Mesodermal cell (in vitro differentiated cells): ENCODE data around the gene TMEM141.
"Not testable (repeated sequence)": the region's sequence is repeated elsewhere in the genome, so short reads cannot be mapped to it uniquely, and the experiment has no call there.

Source experiments
- H3K27ac ChIP-seq: 2 replicates; pipeline ENCODE4 v1.7.0; 2013; ENCODE audit warnings: mild to moderate bottlenecking, low read depth, low read length, moderate library complexity; ENCODE audit not compliant: severe bottlenecking
- H3K36me3 ChIP-seq: 2 replicates; pipeline ENCODE4 v1.7.1; 2013; ENCODE audit warnings: mild to moderate bottlenecking, low read length, moderate library complexity; ENCODE audit not compliant: control insufficient read depth, insufficient read depth
- H3K4me1 ChIP-seq: one replicate; pipeline ENCODE4 v1.7.1; 2013; ENCODE audit warnings: mild to moderate bottlenecking, low read length; ENCODE audit not compliant: insufficient read depth, control insufficient read depth, poor library complexity, severe bottlenecking
- H3K4me3 ChIP-seq: 2 replicates; pipeline ENCODE4 v1.7.0; 2013; ENCODE audit warnings: low read length, control low read depth, mild to moderate bottlenecking; ENCODE audit not compliant: insufficient read depth, poor library complexity, severe bottlenecking; ENCODE audit errors: extremely low read depth
- H3K9me3 ChIP-seq: 2 replicates; pipeline ENCODE4 v1.7.1; 2013; ENCODE audit warnings: mild to moderate bottlenecking, low read length, moderate library complexity; ENCODE audit not compliant: control insufficient read depth
- WGBS, 2 experiments: methylation state at CpG; one replicate each; pipeline ENCODE4 v1.1.5; 2013; ENCODE audit warnings: missing lambda C conversion rate in 2 of 2; ENCODE audit not compliant: insufficient coverage in 2 of 2; 5-methylcytosine and 5-hydroxymethylcytosine counted together

TMEM141 gene

GRCh38 chr9:136756836-136757235, 34.3 kb upstream of the TMEM141 start:
- no peak overlapping the region for H3K27ac ChIP-seq
- H3K9me3 ChIP-seq = peaks cover 5% of the 10 kb centered on the region
- H3K4me3 ChIP-seq = no peak overlapping the region
- no peaks in the 10 kb centered on the region for H3K36me3 ChIP-seq
- peaks cover 3% of the 10 kb centered on the region for H3K4me1 ChIP-seq
- 91 to 95% methylated on average over 18 of the region's 18 CpGs for WGBS, 2 experiments

DNA sequence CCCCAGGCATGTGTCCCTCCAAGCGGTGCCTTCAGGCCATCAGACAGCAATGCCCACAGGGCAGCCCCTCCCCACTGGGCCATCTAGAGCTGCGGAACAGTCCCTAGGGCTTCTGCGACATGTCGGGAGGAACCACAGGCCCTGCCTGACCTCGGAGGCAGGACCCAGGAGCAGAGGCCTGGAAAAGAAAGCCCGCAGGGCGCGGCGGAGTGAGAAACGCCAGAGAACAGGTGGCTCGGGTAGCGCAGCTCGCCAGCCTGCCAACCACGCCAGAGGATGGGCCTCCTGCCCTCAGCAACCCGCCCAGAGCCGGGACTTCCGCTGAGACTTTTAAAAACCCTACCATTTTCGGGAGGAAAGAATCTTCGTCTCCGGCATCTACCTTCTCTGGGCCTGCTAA, 33.8 kb upstream of the TMEM141 start:
- Histone ChIP-seq H3K36me3 (no peaks in the 10 kb centered on the region), H3K4me1 (peaks cover 3% of the 10 kb centered on the region), H3K27ac (no peak overlapping the region), H3K9me3 (peaks cover under 1% of the 10 kb centered on the region), H3K4me3 (no peak overlapping the region)
- 91 to 93% methylated on average over 20 of the region's 20 CpGs for WGBS, 2 experiments

DNA sequence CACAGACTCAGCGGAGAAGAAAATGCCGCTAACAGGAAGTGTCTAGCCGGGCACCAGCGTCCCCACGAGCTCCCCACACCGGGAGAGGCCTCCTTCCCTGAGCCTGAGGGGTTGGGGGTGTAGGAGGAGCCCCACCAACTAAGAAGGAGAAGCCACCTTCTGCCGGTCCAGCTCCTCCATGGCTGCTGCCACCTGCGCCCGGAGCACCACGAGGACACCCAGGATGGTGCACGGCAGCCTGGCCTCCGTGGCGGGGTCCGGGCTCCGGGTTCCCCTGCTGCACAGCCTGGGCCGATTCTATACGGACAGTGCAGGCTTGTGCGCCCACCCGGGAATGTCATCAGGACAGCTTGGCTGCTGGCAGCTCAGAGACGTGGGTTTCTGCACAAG, 33.4 kb upstream of the TMEM141 start:
- Histone ChIP-seq H3K27ac (no peak overlapping the region), H3K4me3 (no peak overlapping the region)
- 91 to 94% methylated on average over 17 to 19 of the region's 20 CpGs for WGBS, 2 experiments

GRCh38 chr9:136759001-136759400, 32.1 kb upstream of the TMEM141 start:
- no peaks in the 10 kb centered on the region for H3K9me3 ChIP-seq
- no peak overlapping the region for H3K4me3 ChIP-seq
- no peak overlapping the region for H3K27ac ChIP-seq
- H3K4me1 ChIP-seq = peaks cover 3% of the 10 kb centered on the region
- H3K36me3 ChIP-seq = no peaks in the 10 kb centered on the region
- 88 to 92% methylated on average over 7 to 9 of the region's 9 CpGs for WGBS, 2 experiments

More for the DNA sequence above, 33.4 kb upstream of the TMEM141 start:
- Histone ChIP-seq H3K4me1 (peaks cover 3% of the 10 kb centered on the region), H3K9me3 (no peaks in the 10 kb centered on the region), H3K36me3 (no peaks in the 10 kb centered on the region)

DNA sequence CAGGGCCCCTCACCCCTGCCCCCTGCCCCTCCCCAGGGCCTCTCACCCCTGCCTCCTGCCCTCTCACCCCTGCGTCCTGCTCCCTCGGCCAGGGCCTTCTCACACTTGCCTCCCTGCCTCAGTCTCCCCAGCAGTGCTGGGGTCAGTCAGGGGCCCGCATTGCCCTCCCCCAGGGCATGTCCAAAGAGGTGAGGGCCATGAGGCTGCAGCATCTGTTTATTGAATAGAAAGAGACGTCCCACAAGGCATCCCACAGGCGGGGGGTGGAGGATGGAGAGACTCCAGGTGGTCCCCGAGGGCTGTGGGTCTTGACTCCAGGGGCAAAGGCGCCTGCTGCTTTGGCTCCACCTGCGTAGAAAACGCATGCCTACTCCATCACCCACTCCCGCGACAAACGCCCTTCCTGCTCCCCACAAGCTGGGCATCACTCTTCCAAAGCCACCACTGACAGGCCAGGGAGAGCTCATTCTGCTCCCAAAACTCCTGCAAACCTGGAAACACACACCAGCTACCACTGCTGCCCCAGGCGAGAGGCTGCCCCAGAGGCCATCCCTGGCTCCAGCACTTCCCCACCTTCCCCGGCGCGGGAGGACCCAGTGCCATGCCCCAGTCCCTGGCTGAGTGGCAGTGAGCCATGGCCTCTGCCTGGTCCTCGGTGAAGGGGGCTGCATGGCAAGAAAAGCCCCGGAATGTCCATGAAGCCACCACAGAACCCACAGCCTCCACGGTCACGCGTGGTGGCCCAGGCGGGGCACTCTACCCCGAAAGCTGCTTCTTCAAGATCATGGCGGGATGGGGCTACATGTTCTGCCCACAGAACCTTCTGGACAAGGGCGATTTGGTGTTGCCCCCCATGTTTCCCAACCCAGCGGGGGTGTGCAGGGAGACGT, 31.5 kb upstream of the TMEM141 start:
- Histone ChIP-seq H3K36me3 (no peaks in the 10 kb centered on the region), H3K27ac (no peak overlapping the region), H3K9me3 (no peaks in the 10 kb centered on the region), H3K4me1 (peaks cover 6% of the 10 kb centered on the region), H3K4me3 (no peak overlapping the region)
- WGBS, 2 experiments = 93 to 94% methylated on average over 24 of the region's 27 CpGs

- no peaks in the 10 kb centered on the region for H3K9me3 ChIP-seq
- H3K4me1 ChIP-seq = peaks cover 12% of the 10 kb centered on the region
- H3K36me3 ChIP-seq = no peaks in the 10 kb centered on the region
- 90 to 91% methylated on average over 19 to 23 of the region's 25 CpGs for WGBS, 2 experiments
- H3K4me3 ChIP-seq = no peak overlapping the region
- H3K27ac ChIP-seq = no peak overlapping the region
Observed at GRCh38 chr9:136760424-136760823, 30.7 kb upstream of the TMEM141 start.

GRCh38 chr9:136760834-136761544, 30.2 kb upstream of the TMEM141 start:
- not testable (repeated sequence) for H3K4me3 ChIP-seq, H3K27ac ChIP-seq, H3K36me3 ChIP-seq, H3K9me3 ChIP-seq
- peaks cover 12% of the 10 kb centered on the region for H3K4me1 ChIP-seq
- WGBS, 2 experiments = 75 to 77% methylated on average over 19 to 21 of the region's 22 CpGs

- Histone ChIP-seq H3K4me1 (peaks cover 12% of the 10 kb centered on the region), H3K9me3 (no peaks in the 10 kb centered on the region), H3K4me3 (no peak overlapping the region), H3K36me3 (no peaks in the 10 kb centered on the region), H3K27ac (no peak overlapping the region)
- WGBS, 2 experiments = 90 to 93% methylated on average over 11 to 13 of the region's 13 CpGs
Observed at GRCh38 chr9:136761545-136761981, 29.6 kb upstream of the TMEM141 start.

- no peak overlapping the region for H3K27ac ChIP-seq
- H3K4me1 ChIP-seq = peaks cover 12% of the 10 kb centered on the region
- H3K9me3 ChIP-seq = no peaks in the 10 kb centered on the region
- 90 to 94% methylated on average over 3 to 13 of the region's 17 CpGs for WGBS, 2 experiments
- no peaks in the 10 kb centered on the region for H3K36me3 ChIP-seq
- no peak overlapping the region for H3K4me3 ChIP-seq
Observed at GRCh38 chr9:136762221-136762691, 28.9 kb upstream of the TMEM141 start.

GRCh38 chr9:136762915-136763648, 28.1 kb upstream of the TMEM141 start:
- Histone ChIP-seq H3K9me3 (no peaks in the 10 kb centered on the region), H3K4me3 (no peak overlapping the region), H3K36me3 (no peaks in the 10 kb centered on the region), H3K4me1 (peaks cover 12% of the 10 kb centered on the region), H3K27ac (no peak overlapping the region)
- 36 to 38% methylated on average over 11 to 14 of the region's 37 CpGs for WGBS, 2 experiments
